ENCODE measurements around the gene CBX8.

Gene CBX8

DNA sequence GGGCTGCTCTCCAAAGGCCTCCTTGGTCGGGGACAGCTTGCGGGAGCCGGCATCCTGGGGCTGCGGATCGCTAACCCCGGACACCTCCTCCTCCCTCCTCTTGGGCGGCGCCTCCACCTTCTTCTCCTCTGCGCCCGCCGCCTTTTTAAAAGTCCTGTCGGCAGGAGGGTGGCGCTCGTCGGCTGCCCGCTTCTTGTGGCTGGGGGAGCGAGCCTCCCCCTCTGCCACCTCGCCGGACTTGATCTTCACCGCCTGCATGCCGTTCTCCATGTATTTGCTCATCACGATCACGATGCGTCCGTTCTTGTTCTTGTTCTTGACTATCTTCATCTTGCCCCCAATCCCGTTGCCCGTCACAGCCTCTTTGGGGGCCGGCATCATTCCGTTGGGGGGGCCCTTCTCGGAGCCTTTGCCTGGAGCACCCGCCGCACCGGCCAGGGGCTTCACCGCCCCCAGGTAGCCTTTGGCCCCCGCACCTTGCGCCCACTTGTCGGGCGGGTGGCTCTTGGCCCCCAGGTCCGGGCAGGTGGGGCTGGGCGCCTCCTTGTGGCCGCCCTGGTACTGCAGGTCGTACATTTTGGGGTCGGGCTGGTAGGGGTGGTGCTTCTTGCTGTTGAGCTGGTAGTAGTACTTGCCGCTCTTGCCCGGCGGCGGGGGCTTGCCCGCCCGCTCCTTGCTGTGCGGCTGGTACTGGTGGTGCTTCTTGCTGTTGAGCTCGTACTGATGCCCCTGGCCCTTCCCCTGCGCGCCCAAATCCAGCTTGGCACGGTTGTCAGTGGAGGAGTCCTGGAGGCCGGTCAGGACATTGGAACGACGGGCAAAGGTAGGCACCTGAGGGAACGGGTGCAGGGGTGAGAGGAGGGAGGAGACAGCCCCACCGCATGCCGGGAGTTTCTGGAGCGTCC, 37.9 kb upstream of the CBX8 start:
- DNase-seq, result no peak

DNA sequence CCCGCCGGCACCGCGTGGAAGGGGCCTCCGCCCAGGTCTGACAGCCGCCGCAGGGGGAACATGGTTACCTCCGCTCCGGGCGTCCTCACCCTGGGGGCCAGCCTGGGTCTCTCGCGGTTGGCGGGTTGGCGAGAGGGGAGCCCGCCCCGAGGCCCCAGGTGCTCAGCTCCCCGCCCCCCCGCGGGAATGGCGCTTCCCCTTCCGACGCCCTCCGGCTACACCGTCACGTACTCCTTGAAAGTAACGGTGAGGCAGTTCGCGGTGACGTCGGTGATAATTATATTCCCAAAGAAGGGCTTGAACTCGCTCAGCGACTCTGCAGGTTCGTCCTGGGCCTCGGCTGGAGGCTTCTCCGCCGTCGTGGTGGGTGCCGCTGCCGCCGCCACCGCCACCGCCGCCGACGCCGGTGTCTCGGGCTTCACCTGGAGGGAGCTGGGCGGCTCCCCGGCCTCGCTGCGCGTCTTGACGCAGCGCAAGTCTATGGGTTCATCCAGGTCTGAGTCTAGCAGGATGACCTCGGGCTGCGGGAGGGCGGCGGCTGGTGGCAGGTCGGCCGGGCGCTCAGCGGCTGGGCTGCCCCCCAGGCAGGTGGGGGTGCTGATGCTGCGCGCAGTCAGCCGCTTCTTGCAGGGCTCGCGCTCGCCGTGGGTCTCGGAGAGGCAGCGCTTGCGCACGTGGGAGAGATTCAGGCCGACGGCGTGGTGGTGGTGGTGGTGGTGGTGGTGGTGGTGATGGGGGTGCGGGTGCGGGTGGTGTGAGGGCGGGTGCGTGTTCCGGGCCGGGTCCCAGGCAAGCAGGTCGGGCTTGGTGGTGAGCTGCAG, 37.1 kb upstream of the CBX8 start:
- no peak for DNase-seq

DNA sequence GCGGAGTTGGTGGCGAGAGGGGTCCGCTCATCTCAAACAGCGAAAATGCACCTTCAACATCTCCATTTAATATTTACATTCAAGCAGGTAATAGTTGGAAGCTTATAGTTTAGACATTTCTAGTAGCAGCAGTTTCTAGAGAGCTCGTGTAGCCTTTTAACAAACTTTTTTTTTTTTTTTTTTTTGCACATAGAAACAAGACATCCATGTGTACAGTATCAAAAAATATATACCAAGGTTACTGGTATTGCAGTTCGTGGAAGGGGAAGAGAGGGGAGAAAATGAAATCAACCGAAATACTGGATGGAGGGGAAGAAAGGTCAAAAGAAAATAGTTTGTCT, 36.2 kb upstream of the CBX8 start:
- DNase-seq, result no peak

DNA sequence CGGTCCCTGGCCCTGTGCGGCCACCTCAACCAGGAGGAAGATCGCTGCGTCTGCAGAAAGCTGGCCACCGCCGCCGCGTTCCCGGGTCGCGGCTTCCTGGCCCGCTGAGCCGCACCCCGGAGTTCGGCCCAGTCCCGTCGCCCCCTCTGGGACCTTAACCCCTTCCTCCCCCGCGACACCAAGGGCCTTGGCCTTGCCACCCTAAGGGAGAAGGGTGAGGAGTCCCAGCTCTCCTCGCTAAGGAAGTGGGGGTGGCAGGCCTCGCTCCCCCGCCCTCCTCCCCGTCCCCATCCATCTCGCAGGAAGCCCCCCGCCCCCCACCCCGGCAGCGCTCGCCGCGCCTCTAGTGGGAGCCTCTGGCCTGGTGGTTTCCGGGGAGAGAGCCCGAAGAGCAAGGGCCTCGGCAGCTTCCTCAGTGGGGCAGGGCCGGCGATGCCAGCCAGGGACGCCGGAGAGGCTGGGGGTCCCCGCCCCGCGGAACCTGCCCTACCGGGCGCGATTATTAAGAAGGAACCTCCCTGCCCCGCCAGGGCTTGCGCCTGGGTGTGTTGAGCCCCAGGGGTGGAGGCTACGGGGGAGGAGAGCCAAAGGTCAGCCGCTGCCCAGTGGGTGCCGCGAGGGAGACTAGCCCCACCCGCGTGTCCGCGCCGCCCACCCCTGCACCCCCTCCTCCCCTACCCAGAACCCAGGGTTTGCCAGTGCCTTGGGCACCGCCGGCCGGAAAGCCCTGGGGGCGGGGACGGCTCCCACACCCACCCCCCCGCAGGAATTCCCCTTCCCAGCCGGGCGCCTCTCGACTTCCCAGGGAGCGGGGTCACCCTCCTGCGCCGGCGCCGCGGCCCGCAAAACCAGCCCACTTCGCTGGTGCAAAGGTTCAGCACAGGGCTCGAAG, 35.6 kb upstream of the CBX8 start:
- no peak for DNase-seq

DNA sequence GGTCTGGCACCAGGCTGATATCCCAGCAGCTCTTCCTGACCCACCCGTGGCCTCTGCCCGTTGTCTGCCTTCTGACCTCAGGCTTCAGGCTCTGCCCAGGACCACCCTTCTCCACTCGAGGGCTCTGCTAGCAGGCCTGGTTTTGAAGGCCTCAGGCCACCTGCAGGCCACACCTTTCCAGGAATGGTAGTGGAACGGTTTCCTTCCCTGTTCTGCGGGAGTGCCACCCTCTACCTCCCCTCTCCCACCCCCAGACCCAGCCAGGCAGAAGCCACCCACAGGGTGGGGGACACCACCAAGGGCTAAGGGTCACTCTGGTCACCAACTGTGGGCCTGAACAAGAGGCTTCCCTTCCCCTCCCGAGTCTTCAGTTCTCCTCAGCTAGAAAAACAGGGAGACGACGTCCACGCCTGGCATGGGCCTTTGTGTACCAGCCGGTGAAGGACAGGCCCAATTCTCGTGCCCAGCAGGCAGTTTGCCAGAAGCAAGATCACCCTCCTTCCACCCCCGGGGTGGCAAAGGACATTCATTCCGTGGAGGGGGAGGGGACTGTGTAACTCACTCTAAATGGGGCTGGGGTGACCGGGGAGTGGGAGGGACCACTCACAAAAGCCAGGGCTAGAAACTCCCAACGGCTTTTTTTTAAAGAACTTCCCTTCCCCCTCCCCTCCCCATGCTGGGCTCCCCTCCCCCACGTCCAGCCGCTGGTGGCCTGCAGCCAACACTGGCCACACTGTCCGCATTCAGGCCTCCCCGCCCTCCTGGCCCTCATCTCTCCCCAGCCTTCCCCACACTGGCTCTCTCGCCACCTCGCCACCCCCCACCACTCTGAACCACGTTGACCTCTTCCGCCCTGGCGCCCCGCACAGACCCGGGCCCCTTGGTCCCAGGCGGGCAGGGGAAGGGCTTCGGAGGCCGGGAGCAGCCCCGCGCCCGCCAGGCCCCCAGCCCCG, 34.7 kb upstream of the CBX8 start:
- DNase-seq, result no peak

DNA sequence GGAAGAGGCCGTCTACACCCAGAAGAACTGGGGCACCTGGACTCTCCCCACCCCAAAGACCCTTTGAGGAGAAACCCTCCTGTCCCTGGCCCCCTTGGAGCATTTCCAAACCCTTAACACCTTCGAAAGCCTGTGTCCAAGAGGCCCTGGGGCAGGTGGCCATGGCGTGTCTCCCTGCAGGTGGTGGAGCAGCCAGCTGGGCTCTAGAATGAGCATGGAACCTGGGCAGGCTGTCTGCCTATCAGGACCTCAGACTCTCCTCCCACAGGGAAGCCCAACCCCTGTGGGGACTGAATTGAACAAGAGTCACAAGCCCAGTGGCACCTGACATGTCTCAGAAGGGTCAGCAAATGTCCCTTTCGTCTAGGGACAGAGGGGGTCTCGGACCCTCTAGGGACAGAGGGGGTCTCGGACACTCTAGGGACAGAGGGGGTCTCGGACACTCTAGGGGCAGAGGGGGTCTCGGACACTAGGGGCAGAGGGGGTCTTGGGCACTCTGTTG, 33.9 kb upstream of the CBX8 start:
- DNase-seq, result no peak

DNA sequence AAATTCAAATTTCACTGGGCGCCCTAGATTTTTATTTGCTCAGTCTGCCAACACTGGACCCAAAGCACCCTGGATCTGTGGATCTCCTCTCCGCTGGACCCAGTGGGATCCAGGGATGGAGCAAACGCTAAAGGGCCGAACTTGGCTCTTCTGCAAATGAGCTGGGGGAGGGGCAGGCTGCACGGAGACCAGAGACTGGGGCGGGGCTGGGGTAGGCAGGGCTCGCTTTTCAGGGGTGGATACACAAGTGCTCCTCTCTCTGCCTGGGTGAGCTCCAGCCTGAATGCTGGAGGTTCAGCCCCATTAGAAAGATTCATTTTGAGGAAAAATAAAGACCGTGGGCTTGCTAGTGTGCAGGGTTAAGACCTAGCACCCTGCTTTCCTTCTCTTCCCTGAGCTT, 33.4 kb upstream of the CBX8 start:
- DNase-seq, result no peak

DNA sequence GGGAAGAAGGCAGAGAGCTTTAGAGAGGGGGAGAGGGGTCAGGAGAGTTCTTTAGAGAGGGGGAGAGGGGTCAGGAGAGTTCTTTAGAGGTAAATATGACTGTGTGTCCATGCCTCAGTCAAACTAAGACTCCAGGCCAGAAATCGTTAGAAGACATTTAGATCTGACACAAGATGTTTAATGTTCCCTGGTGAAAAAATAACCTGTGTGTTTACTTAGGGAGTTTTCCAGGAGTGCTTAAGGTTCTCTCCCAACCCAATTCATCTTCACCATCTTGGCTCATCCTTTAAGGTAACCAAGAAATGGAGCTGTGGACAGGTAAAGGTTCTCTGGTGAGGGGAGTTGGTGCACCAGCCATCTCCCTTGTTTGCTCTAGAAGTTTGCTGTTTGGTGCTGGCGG, 32.6 kb upstream of the CBX8 start:
- DNase-seq, result no peak

DNA sequence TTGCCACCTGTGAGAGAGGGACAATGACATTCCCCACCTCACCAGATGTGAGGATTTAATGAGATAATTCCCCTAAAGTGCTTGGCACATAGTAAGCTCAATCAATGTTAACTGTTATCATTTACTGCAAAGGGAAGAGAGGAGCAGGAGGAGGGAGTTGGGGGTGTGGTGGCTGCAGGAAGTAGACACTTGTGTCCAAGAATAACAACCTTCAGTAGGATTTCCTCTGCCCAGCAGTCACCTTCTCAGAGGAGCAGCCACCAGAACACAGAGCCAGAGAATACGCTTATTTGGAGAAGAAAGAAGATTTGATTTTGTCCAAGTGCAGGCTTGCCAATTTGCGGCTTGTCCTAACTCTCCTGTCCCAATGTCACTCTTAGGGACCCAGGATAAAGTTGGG, 32.1 kb upstream of the CBX8 start:
- no peak for DNase-seq

DNA sequence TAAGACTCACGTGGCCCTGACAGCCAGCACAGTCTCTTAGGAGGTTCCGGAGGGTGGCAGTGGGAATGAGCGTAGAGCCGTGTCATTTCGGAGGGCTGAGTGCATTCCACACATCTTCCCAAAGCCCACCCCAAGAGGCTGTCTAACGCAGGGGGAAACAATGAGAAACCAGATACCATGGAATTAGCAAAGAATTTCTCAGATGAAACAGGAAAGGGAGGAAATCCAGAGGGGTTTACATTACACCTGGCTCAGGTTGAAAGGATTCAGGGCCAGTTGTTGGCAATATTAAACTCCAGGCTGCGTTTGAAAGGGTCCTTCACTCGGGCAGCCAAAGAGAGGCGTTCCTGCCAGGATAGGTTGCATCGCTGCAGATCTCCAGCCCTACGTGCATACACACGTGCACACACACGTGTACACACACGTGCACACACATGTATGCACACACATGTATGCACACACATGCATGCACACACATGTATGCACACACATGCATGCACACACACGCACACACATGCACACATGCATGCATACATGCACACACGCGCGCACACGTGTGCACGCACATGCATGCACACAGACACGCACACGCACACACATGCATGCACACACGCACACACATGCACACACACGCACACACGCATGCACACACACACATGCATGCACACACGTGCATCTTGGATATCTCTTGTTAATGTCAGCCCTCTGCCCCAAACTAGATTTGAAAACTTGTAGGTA, 30.1 kb upstream of the CBX8 start:
- DNase-seq, result no peak

DNA sequence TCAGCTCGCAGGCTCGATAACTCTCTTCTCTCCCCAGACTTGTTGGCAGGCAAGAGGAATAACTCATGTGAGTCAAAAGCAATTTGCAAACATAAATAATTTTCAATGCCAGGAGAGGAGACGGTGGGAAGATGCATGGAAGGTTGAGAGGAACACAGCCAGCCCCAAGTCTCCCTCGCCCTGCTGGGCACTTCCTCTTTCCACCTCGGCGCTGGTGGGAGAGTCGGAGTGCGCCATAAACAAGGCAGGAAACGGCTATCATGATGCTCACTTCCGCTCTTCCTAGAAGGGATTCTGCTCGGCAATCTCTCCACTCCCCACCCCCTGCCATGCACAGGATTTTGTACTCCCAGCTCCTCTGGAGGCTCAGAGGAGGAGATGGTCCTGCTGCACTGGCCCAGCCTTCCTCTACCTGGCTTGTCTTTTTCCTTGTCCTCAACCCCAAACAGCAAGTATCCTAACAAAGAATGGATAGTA, 29.4 kb upstream of the CBX8 start:
- no peak for DNase-seq

DNA sequence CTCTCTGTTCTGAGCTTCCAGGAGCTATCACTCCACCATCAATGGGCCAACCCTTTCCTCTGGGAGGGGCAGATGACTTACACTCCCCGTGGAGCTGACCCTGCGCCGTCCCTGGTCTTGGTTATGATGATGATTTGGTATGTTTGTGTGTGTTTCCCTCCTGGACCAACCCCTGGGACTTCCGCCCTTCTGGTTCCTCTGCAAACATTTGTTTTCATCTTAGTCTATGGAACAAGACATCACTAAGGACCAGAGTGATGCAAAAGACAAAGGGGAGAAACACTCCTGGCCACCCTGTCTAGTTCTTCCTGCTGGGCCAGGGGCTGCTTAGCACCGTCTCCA, 28.7 kb upstream of the CBX8 start:
- no peak for DNase-seq

DNA sequence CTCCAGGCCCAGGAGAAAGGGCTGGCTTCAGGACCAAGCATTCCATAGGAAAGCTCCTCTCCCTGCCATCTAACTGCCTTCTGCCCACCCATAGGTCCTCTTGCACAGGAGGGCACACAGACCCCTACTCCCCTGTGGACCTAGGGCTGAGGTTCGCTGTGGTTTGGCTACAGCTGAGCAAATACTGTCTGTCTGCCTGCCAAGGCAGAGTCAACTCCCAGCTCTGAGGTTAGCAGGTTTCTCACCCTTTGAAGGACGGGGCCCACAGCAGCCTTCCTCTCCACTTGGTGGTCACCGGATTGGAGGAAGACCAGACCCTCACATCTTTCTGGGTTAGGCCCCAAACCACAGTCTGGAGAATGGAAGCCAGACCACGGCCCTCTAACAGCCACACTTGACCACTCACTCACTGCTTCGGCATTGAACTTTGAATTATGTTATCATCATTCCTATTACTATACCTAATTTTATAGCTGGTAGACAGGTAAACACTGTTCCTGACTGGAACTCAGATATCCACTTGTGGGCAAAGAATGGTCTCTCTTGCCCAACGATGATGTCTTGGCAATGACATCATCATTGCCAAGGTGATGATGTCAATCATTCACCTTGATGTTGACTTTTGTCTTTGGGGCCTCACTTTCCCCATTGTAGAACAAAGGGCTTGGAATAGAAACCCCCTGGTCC, 28.2 kb upstream of the CBX8 start:
- no peak for DNase-seq

DNA sequence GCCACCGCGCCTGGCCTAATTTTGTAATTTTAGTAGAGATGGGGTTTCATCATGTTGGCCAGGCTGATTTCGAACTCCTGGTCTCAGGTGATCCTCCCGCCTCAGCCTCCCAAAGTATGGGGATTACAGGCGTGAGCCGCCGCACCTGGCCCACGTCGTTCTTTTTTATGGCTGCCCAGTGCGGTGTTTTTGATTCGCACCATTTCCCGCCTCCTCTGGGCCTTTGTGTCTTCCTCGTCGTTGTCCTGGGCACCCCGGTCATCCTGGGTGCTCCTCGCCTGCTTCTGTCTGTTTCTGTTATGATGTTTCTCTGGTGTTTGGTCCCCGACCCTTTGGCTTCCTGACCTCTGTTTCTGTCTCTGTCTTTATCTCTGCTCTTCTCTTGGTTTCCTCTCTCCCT, 27.4 kb upstream of the CBX8 start:
- DNase-seq, result no peak

DNA sequence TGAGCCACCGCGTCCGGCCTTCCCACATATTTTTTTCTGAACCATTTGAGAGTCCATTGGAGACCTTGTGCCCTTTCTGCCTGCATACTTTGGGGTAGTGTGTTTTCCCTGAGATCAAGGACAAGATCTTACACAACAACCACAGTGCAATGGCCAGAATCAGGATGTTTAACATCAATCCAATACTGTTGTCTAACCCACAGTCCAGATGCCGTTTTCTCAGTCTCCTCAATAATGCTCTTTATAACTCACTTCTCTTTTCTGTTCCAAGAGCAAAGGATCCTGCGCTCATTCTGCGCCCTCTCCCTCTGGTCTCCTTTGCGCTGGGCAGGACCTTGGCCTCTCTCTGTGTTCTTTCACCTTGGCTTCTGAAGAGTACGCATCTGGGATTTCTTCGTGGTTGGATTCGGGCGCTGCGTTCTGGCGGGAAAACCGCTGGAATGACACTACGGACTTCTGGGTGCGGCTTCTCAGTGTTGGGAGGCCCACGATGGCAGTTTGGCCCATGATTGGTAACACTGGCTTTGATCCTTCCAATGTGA, 25.8 kb upstream of the CBX8 start:
- no peak for DNase-seq

DNA sequence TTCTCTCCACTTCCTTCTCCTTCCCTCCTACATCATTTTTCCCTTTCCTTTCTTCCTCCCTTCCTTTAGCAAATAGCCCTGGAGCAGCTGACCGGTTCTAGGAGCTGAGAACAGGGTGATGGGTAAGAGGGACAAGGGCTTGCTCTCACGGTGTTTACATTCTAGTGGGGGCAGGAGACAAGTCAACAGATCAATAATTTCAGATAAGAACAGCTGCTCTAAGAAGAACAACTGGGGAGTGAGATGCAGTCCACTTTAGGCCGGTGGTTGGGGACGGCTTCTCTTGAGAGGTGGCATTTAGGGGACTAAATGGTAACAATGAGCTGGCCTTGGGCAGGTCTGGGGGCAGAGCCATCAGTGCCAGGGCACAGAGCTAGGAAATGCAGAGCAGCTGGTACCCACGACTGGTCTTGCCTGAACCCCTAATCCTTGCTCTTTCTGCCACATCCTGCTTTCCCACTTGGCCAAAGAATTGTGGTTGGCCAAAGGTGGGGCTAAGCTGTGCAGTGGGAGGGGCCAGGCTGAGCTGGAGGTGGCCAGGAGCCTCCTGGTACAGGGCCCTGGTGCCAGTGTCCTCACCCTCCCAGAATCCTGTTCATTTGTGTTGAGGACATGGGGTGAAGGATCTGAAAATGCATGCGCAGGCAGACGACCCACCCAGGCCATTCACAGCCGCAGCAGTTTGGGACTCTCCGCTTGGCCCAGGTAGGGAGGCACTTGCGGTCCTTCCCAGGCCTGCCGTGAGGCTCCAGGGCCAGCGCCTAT, 24.6 kb upstream of the CBX8 start:
- no peak for DNase-seq

DNA sequence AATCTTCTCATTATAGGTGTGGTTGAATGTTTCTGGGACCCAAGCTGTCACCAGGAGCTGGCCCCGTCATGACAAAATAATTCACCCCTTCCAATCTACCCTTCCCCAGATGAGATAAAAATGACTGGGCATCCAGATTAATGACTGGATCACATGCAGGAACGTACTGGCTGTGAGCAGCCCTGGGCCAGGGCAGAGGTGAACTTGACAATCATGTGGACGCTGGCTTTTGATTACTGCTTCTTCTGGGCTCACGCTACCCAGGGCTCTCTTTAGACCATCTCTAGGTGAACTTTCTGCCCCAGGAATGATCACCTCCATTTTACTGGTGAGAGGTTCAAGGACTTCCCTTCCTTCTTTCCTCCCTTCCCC, 24.1 kb upstream of the CBX8 start:
- DNase-seq, result no peak

DNA sequence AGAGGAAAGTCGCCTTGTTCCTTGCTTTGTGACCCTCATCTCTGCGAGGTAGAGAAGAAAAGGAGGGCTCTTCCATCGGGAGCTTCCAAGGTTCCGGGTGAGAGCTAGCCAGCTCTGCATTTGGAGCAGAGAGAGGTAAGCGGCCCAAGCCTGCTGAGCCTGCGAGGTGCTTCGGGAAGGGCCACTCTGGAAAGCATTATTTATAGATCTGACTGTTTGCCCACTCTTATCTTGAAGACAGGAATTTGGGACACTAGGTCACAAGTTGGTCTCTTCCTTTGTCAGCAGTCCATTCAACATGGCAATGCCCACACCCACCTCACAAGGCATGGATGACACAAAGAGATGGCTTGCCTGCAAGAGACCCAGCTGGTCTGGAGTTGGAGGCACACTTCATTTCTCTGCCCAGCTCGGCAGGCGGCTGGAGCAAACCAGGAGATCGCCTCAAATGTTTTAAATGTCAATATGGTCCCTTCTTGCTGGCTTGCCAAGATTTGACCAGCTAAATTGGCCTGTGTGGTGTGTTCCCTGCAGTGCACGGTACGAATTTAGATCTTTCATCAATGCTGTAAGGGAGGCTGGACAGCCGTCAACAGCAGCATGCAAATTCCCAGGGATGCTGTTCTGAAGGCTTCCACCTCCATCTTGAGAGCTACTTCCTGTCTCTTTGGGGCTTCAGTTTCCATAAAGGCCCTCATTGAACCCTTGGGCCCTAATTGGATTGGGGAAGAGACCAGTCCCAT, 22.8 kb upstream of the CBX8 start:
- no peak for DNase-seq

DNA sequence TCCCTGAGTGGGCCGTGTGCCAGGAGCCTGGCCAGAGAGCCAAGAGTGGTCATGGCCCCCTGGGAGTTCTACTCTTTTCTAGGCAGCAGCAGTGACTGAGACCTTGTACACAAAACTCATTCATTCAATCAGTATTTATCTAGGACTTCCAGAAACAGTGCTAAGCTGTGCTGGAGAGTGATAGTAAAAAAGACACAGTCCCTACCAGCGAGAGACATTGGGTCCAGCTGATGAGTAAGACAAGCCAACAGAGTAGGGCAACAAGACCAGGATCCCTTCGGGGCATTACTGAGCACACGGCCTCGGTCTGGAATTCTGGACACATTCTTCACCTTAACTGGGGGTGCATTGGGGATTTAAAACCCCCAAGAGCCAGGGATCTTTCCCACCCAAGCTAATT, 22.2 kb upstream of the CBX8 start:
- DNase-seq, result no peak
